Subcutaneous adipose tissue (tissue), 4 donors: Measurements from ENCODE around the gene VPS26C. TPM values are rescaled to one million over a fixed set of nuclear protein-coding genes. Genes with fewer than 3 reads are reported as not detected.

Source experiments
- CTCF ChIP-seq: fragments of 450-650 bp; IDR thresholded peaks from one replicate; pipeline ENCODE4 v1.5.1; 2016; ENCODE audit warnings: low read depth, mild to moderate bottlenecking, control low read depth, antibody characterized with exemption, moderate library complexity
- small RNA-seq: library from RNA; depleted of rRNA; stranded (forward); fragments of <200 nt; gene quantifications from one replicate; pipeline ENCODE3, GENCODE V24; 2016
- total RNA-seq, 4 donors: library from RNA; depleted of rRNA; stranded (reverse); fragments of >200 nt; gene quantifications; one replicate each; pipeline ENCODE4 v1.1.0, GENCODE V29; 2016

The VPS26C gene
- total RNA-seq, 4 donors from 2014 or later, result 67.8 to 102 (median 78.9) TPM

GRCh38 chr21:37183749-37184148 lies 83.4 kb downstream of the VPS26C start:
- TF ChIP-seq CTCF, result no peak

DNA sequence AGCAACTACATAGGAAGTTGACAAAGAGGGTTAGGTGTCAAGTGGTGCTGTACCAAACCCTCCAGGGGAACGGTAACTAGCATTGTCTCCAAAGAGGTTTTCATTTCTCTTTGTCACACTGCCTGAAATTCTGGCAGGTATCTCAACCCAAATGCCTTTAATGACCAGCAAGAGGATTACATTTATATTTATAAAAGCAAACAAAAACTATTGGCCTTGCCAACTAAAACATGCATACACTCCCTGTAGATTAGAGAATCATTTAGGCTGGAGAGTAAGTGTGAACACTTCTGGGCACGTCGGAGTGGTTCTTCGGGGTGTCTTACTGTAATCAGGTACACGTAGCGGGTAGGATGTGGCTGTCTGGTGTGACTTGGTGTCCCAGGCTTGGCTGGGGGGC lies 84.9 kb downstream of the VPS26C start:
- no peak for TF ChIP-seq CTCF

- TF ChIP-seq CTCF, result no peak
Measured at GRCh38 chr21:37181059-37181458, 86.1 kb downstream of the VPS26C start.

- TF ChIP-seq CTCF, result no peak
Measured at GRCh38 chr21:37176716-37177115, 90.4 kb downstream of the VPS26C start.

Small RNA genes within 50 kb of the gene (small RNA-seq; reads per million reads assigned to genes)
- not detected for gene RN7SL678P

Other genes with a start within 250 kb of the VPS26C start
- gene PIGP, start 194.3 kb downstream of the VPS26C start, total RNA-seq, result 10 to 100 TPM; 26.6 to 73.5 (median 28.8) TPM
- 100 to 1,000 TPM; 179 to 309 (median 223) TPM for gene TTC3, start 194.1 kb downstream of the VPS26C start, total RNA-seq
- gene DYRK1A, start 99.4 kb upstream of the VPS26C start, total RNA-seq, result 10 to 100 TPM; 52.4 to 77.2 (median 68.8) TPM